Glomerular visceral epithelial cell (primary cell): Measurements from ENCODE around the gene JPT1.
"Not testable (repeated sequence)": the region's sequence is repeated elsewhere in the genome, so short reads cannot be mapped to it uniquely, and the experiment has no call there.

Experiments
- DNase-seq: peaks from one replicate; pipeline ENCODE4 v3.0.0-alpha.2; 2016; ENCODE audit errors: extremely low spot score

Gene JPT1

DNA sequence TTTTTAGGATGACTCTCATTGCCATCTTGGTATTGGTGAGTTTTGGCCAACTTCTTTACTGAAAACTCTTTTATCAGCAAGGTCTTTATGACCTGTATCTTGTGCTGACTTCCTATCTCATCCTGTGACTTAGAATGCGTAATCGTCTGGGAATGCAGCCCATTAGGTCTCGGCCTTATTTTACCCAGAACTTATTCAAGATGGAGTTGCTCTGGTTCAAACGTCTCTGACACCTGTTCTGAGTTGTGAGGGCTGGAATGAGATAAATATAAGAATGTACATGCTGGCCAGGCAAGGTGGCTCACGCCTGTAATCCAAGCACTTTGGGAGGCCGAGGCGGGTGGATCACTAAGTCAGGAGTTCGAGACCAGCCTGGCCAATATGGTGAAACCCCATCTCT lies 4.2 kb upstream of the JPT1 start:
- not testable (repeated sequence) for DNase-seq

DNA sequence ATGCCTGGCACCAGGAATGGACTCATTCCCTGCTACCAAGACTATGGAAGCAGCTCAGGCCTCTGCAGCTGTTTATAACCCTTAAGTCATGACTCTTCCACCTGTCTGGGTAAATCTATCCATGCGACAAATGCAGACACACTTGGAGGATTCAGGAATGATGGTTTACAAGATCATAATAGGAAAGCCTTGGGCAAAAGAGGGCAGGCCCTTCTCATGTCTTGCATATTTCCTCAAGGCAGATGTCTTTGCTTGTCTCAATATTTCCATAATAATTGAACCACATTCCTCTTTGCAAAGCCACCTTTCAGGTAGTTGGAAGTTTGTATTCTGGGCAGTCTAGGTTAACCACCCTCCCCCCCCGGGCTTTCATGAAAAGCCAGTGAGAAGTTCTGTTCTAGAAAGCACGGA lies 884 bp upstream of the JPT1 start:
- peak; percentile 68 for DNase-seq

DNA sequence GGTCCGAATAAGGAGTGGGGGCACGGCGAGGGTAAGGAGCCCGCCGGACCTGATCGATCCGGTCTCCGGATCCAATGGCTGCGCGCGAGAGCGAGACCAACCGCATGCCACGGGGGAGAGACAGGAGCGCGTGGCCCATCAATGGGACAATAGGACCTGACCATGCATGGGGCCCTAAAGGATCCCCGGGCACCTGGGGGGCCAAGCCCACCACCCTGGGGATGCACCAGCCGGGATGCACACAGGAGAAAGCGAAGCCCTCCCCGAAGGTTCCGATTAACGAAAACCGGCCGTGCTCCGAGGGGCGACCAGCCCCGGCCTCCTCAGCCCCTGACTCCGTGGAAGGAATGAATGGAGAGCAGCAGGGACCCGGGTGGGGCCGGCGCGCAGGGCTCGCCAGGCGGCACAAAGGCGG lies 525 bp downstream of the JPT1 start:
- DNase-seq = peak; percentile 31

DNA sequence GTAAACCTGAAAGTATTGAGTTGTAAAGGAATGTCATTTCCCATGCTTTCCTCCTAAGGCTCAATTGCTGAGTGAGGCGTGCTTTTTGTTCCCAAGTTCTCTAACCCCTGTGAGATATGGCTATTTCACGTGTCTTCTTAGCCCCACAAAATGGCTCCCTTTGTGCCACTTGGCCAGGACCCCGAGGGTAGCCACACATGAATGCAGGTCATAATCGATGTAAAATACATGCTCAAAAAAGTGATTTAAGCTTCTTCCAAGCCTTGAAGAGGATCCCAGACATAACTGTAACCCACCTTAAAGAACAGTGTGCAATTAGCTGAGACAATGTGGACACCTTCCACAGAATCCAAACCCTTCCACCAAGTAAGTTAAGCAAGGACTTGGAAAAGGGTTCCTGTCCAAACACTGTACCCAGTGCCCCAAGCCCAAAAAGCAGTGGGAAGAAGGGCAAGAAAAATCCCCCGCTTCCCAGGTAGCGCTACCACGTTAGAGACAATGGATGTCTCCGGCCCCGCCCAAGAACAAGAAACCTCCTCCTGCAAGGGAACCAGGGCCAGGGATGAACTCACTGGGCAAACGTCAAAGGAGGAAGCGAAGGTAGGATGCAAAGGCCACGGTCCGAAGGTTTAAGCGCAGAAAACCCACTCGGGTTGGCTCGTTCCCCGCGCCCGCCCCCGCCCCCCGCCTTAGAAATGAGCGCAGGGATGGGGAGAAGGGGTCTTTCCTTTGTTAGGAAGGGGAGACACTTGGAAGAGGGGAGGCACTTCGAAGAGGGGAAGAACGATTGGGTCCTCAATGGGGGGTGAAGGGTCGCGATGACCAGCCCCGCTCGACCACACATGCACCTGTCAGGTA lies 1.2 kb downstream of the JPT1 start:
- peak; percentile 67 for DNase-seq

DNA sequence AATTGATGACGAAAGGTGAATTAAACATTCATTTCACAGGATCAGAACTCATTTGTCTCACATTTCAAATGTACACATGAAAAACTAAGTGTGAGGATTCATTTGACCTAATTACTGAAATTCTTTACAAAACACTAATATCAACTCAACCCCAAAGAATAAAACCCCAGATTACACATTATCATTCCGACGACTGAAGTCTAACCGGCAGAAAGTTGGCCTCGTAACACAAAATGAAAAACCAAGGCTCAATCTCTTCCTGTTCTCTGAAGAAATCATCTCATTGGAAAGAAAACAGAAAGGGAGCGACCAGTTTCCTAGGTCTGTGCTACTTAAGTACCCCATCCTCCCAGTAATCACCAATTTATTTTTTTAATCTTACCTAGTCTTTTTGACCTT lies 1.8 kb downstream of the JPT1 start:
- no peak for DNase-seq

DNA sequence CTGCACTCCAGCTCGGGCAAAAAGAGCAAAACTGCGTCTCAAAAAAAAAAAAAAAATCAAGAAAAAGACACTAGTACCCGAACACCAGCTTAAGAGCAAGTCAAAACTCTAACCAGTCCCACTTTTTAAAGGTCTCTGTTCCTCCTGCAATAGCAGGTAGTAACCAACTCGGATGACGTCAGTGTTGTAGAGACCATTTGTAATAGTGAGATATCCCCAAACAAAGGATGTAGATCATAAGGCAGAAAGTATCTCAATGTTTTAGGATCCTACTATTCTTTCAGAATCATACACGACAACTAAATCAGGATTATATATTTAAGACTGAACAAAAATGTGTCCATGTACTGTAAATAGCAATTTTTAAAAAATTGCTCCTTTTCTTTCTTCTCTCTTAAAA lies 2.4 kb downstream of the JPT1 start:
- DNase-seq = no peak

DNA sequence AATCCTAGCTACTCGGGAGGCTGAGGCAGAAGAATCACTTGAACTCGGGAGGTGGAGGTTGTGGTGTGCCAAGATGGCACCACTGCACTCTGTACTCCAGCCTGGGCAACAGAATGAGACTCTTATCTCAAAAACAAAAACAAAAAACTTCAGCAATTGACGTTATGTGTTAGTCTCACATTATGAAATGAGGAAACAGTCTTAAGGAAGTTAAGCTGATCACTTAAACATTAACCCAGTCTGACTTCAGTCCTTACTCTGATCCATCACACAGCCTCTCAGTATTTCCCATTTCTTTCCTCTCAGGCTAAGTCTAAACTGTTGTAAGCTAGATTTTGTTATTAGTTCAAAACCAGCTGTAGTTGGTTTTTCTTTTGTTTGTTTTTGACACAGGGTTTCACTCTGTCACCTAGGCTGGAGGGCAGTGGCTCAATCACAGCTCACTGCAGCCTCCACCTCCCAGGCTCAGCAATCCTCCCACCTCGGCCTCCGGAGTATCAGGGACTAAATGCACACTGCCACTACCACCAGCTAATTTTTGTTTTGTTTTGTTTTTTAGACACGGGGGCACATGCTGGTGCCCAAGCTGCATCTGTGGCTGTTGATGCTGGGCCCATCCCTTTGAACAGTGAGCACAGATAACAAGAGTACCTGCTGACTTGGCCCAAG lies 6.3 kb downstream of the JPT1 start:
- DNase-seq = no peak

DNA sequence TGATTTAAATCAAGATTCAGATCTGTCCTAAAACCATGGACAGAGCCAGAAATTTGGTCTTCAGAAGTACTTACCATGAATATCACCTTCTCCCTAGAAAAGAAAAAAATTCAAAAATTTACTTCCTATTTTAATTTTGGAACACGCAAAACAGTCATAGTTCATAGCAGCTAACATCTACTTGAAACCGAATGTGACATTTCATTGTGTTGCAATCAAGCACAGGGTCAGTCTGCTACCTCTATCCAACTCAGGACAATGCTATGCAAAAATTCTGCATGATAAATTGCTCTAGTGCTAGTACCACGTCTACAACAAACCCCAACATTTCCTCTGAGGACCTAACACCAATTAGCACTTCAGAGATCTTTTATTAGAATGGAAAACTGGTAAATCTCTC lies 7.7 kb downstream of the JPT1 start:
- no peak for DNase-seq

DNA sequence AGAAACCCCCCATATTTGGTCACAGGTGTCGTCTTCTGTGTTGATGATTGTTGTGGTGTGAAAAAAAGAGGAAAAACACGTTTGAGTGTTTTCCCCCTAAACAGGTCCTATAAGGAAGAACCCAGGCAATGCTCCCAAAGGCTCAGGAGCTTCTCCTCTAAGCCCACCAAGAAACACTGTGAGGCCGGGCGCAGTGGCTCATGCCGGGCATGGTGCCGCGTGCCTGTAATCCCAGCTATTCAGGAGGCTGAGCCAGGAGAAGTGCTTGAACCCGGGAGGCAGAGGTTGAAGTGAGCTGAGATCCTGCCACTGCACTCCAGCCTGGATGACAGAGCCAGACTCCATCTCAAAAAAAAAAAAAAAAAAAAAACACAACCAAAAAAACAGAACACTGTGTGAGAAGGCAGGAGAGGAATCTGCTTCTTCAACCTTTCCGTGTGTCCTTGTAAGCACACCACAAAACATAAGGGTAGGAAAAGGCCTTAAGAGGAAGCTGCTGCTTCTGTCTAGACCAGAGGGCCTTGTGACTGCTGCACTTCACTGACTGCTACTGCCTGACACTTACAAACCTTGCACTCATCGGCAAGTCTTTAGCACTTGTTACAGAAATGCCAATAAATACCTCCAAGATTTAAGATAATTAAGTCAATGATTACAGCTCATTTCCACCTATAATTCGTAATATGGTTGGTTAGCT lies 9.3 kb downstream of the JPT1 start:
- DNase-seq = no peak

DNA sequence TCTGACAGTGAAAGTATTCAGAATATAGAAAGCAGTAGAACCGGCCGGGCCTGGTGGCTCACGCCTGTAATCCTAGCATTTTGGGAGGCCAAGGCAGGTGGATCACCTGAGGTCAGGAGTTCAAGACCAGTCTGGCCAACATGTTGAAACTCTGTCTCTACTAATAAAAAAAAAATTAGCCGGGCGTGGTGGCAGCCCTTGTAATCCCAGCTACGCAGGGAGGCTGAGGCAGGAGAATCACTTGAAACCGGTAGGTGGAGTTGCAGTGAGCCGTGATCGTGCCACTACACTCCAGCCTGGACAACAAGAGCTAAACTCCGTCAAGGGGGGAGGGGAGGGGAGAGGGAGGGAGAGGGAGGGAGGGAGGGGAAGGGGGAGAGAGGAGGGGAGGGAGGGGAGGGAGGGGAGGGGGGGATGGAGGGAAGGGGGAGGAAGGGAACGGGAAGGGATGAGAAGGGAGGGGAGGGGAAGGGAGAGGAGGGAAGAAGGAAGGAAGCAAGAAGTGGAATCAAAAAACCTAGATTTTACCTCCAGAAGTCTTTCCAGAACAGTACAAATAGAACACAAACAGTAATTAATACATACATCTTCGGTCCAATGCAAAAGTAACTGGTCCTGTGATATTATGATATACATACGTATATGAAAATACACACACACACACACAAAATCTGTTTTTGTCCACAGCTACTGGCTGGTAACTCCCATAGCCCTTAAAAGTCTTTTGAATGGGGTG lies 11.9 kb downstream of the JPT1 start:
- no peak for DNase-seq

DNA sequence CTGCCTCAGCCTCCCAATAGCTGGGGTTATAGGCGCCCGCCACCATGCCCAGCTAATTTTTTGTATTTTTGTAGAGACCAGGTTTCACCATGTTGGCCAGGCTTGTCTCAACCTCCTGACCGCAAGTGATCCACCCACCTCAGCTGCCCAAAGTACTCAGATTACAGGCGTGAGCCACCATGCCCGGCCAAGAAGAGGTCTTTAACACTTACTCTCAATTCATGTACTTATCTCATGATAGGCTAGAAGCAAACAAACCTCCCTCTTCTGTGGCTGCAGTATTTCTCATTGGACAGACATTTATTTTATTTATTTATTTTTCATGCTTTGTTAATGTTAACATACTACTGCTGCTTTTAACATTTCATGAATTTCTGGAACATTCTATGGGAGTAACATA lies 15.8 kb downstream of the JPT1 start:
- DNase-seq = no peak

DNA sequence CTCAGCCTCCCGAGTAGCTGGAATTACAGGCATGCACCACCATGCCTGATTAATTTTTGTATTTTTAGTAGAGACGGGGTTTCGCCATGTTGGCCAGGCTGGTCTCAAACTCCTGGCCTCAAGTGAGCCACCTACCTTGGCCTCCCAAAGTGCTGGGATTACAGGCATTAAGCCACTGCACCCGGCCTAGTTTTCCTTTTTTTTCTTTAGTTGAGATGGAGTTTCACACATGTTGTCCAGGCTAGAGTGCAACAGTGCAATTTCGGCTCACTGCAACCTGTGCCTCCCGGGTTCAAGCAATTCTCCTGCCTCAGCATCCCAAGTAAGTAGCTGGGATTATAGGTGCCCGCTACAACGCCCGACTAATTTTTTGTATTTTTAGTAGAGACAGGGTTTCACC lies 16.6 kb downstream of the JPT1 start:
- not testable (repeated sequence) for DNase-seq

DNA sequence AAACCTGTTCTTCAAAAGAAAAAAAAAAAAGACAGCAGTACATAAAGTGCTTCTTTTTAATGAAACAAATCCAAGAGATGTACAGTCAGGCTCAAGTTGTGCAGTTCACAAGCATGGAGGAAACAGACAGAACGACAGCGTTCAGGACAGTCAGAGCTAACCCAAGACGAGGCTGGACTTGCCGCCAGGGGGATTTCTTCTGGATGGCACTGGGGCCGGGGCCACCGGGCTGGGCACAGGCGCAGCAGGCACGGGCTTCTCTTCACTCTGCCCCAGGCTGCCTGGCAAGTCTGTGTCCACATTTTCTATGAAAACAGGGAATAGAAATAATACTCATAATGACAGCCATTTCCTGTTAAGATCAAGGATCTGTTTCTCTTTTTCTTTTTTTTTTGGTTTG lies 18.4 kb downstream of the JPT1 start:
- no peak for DNase-seq

DNA sequence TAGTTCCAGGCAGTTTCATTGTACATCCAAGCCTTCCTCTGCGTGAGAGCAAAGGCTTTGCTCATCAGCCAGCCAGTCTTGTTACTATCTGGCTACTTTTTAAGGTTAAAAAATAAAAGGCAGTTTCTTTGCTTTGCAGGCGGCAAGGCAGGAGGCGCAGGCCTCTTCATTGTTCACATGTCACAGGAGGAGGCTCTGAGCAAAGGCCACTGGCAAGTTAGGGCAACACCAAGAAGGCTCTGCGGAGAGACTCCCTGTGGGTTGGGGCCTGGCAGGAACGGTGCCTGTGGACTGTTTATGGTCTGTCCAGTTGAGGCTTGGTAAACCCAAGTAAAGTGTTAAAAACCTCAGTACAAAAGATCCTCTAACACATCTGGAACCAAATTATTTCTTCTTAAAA lies 18.9 kb downstream of the JPT1 start:
- DNase-seq = no peak

DNA sequence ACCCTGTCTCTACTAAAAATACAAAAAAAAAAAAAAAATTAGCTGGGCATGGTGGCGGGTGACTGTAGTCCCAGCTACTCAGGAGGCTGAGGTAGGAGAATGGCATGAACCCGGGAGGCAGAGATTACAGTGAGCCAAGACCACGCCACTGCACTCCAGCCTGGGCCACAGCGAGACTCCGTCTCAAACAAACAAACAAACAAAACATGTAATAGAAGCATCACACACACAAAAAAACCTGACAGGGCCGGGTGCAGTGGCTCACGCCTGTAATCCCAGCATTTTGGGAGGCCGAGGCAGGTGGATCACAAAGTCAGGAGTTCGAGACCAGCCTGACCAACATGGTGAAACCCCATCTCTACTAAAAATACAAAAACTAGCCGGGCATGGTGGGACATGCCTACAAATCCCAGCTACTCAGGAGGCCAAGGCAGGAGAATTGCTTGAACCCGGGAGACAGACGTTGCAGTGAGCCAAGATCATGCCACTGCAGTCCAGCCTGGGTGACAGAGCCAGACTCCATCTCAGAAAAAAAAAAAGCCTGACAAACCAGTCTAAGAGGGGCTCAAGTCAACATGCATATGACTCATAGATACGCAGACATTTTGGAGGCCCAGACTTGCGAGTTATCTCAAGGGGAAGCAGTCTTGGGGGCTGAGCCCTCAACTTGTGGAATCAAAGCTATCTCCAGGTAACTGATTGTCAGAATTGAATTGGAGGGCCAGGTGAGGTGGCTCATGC lies 20.5 kb downstream of the JPT1 start:
- DNase-seq = not testable (repeated sequence)

DNA sequence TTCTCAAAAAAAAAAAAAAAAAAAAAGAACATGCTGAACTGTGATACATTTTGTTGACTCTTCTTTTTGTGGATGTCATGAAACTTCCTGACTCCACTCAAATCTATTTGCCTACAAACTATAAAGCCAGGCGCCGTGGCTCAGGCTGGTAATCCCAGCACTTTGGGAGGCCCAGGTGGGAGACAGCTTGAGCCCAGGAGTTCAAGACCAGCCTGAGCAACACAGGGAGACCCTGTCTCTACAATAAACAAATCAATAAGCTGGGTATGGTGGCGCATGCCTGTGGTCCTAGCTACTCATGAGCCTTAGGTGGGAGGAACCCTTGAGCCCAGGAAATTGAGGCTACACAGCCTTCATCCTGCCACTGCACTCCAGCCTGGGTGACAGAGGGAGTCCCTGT lies 21.3 kb downstream of the JPT1 start:
- no peak for DNase-seq

DNA sequence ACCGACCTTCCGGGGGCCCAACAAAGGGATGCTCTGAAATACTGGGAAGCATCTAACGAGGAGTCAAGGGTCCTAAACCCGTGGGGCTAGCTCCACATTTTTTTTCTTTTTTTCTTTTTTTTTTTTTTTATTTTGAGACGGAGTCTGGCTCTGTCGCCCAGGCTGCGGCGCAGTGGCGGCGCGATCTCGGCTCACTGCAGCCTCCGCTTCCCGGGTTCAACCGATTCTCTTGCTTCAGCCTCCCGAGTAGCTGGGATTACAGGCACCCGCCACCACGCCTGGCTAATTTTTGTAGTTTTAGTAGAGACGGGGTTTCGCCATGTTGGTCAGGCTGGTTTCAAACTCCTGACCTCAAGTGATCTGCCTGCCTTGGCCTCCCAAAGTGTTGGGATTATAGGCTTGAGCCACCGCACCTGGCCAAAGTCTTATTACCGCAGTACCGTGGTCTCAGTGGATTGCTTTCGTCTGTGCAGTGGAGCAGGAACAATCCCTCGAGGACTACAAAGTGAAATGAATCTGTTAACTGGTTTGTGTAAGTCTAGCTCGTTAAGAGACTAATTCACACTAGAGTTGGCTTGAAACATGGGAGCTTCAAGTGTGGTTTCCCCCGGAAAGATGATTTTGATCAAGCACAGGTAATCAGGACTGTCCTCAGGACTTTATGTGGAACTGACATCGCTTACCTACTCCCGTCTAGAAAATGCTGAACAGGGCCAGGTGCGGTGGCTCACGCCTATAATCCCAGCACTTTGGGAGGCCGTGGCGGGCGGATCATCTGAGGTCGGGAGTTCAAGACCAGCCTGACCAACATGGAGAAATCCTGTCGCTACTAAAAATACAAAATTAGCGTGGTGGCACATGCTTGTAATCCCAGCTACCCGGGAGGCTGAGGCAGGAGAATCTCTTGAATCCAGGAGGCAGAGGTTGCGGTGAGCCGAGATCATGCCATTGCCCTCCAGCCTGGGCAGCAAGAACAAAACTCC lies 22.0 kb downstream of the JPT1 start:
- DNase-seq = not testable (repeated sequence)

DNA sequence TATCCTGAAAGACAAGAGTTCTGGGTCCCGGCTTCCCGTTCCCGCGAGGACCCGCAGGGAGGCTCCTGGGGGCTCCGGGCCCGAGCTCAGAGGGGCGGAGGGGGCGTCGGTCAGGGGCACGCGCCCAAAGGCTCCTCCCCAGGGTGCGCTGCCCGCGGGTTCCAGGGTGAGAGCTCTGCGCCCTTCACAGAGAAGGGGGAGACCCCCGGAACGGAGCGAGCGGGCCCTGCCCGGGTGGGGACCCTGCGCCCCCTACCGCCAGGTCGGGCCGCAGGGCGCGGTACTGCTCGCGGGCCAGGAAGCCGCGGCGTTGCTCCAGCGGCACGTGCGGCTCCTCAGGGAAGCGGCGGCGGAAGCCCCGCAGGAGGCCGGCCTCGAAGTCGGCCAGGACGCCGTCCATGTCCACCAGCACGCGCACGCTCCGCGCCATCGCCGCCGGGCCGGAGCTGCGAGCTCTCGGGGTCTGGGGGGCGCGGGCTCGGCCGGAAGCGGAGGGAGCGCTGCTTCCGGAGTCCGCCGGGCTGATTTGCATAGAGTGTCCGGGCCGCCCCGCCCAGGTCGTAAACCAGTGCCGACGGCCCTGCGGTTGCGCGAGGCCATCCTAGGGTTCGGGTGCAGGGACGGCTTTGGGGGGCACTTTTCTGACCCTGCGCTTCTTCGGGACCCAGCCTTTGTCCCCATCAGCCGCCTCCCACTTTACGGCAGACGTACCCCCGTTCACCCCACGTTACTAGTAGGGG lies 22.9 kb downstream of the JPT1 start, which contains the start of gene NT5C:
Gene NT5C, minus strand, starts transcription at position 465 of the 740 bp plus-strand sequence. Its CDS starts 35 bp downstream, at position 430.
- peak; percentile 87 for DNase-seq

DNA sequence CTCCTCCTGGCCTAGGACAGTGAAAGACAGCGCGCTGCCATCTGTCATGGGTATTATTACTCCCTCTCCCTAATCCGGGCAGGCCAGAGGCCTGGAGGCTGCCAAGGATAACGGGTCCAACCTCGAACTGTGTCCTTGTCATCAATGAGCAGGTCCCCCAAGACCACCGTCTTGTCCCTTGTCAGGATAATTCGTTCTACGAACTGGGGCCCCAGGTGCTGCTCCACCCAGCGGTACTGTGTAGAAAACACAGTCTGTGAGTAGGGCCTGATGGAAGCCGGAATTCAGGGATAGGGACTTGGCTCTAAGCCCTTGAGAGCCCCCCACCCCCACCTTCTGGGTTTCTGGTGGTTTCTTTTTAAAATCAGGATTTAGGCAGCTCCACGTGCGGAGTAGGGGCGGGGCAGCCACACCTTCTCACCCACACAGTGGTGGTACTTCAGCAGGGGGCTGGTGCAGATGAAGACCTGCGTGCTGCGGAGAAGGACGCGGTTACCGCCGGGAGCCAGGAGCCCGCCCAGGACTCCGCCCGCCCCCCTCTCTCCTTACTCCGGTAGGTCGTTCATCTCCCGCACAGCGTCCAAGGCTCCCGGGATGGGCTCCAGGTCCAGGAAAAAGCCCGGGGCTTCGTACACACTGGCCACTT lies 23.6 kb downstream of the JPT1 start:
- peak; percentile 76 for DNase-seq
